ENCODE results near the gene MICU2. TPM values are rescaled to one million over a fixed set of nuclear protein-coding genes. Genes with fewer than 3 reads are reported as not detected.

Gene MICU2
- total and polyA plus RNA-seq, 10 of the 15 experiments (the other 5 are each of a cell fraction or from before 2014, with no cell fraction given), result 17.7 to 56.6 (median 43.8) TPM

DNA sequence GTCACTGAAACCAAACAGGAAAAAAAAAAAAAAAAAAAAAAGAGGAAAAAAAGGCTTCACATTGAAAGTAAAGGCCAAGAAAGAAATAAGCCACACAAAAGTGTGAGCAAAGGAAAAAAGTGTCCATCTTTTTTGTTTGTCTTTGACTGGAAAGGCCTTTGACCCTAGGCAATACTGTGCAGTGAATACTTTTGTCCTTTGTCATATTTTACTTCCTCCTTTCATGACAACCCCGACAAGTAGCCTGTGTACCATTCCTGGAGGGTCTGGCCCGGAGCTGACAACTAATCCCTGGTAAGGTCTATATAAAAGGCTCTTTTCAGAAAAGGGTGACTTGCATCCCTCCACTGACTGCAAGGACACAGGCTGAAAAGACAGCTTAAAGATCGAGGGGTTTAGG is 12.9 kb upstream of the MICU2 start:
- no TSS peak for BruUV-seq (replicated peaks)
- in situ Hi-C loops (cut with MboI) (no loop called here), intact Hi-C loops (cut with micrococcal nuclease; ENCODE audit: unreplicated experiment) (no loop called here)
- WGBS (ENCODE audit: insufficient coverage, insufficient replicate concordance, low lambda C conversion rate, missing lambda C conversion rate), result 27% methylated on average over 3 of the region's 3 CpGs
- no peaks in the 10 kb centered on the region for H3K36me3 ChIP-seq (ENCODE audit: control insufficient read depth in 2 of 2, insufficient read depth in 2 of 2, low read length in 1 of 2)
- RAD21 ChIA-PET (ENCODE audit: unreplicated experiment), result interaction anchor here (2.0 kb wide), 1 partner anchor 21 kb away, joined by 8 read pairs; no protein-coding TSS in a partner anchor
- SMC1A ChIA-PET (ENCODE audit: uncharacterized antibody, unreplicated experiment), result interaction anchor here (0.6 to 2.9 kb wide), 7 partner anchors 11 to 933 kb away, joined by 3 to 18 read pairs (median 3); partner anchors contain the start of gene MICU2
- no peak overlapping the region for H3K4me3 ChIP-seq
- H3K9me3 ChIP-seq (replicated peaks; ENCODE audit: control insufficient read depth, insufficient read depth, low read length), result no peaks in the 10 kb centered on the region
- no peak overlapping the region for H3K9ac ChIP-seq (ENCODE audit: control insufficient read depth, insufficient read depth, low read length)
- ATAC-seq, result no peak
- H3K27ac ChIP-seq (ENCODE audit: control insufficient read depth, insufficient read depth), result no peak overlapping the region
- no peak overlapping the region for H3K4me2 ChIP-seq (ENCODE audit: control insufficient read depth, insufficient read depth)
- 0 out of 2 replicates have a peak, but pooled peaks cover 4% of the 10 kb centered on the region for H3K4me1 ChIP-seq (ENCODE audit: control insufficient read depth, insufficient read depth, low read length)
- peaks cover 0 to 2% of the 10 kb centered on the region in 2 experiments; a peak in 1 of 4 replicates for H3K27me3 ChIP-seq (replicated peaks in 1 of 2; ENCODE audit: control insufficient read depth in 2 of 2, insufficient read depth in 2 of 2, low read length in 1 of 2)
- CTCF ChIA-PET, result interaction anchor here (0.6 to 4.7 kb wide), 5 partner anchors 8 to 25 kb away, joined by 3 to 23 read pairs (median 4); partner anchors contain the start of gene MICU2
- no peak for FAIRE-seq
- no peak for DNase-seq (ENCODE audit: low read depth, low spot score)
- H3K79me2 ChIP-seq (ENCODE audit: control insufficient read depth, insufficient read depth, low read length), result no peaks in the 10 kb centered on the region
- TF ChIP-seq, protein P1, sequence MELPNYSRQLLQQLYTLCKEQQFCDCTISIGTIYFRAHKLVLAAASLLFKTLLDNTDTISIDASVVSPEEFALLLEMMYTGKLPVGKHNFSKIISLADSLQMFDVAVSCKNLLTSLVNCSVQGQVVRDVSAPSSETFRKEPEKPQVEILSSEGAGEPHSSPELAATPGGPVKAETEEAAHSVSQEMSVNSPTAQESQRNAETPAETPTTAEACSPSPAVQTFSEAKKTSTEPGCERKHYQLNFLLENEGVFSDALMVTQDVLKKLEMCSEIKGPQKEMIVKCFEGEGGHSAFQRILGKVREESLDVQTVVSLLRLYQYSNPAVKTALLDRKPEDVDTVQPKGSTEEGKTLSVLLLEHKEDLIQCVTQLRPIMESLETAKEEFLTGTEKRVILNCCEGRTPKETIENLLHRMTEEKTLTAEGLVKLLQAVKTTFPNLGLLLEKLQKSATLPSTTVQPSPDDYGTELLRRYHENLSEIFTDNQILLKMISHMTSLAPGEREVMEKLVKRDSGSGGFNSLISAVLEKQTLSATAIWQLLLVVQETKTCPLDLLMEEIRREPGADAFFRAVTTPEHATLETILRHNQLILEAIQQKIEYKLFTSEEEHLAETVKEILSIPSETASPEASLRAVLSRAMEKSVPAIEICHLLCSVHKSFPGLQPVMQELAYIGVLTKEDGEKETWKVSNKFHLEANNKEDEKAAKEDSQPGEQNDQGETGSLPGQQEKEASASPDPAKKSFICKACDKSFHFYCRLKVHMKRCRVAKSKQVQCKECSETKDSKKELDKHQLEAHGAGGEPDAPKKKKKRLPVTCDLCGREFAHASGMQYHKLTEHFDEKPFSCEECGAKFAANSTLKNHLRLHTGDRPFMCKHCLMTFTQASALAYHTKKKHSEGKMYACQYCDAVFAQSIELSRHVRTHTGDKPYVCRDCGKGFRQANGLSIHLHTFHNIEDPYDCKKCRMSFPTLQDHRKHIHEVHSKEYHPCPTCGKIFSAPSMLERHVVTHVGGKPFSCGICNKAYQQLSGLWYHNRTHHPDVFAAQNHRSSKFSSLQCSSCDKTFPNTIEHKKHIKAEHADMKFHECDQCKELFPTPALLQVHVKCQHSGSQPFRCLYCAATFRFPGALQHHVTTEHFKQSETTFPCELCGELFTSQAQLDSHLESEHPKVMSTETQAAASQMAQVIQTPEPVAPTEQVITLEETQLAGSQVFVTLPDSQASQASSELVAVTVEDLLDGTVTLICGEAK (IDR thresholded peaks at IDR 0.05; ENCODE audit: borderline replicate concordance), result no peak
- no peak for TF ChIP-seq BACH1 (IDR thresholded peaks at IDR 0.05; ENCODE audit: borderline replicate concordance)
- TF ChIP-seq LARP7 (IDR thresholded peaks at IDR 0.05), result no peak
- TF ChIP-seq HSF1 (IDR thresholded peaks at IDR 0.05; ENCODE audit: low read depth, low read length), result no peak
- TF ChIP-seq POLR2AphosphoS5 (IDR thresholded peaks at IDR 0.05; ENCODE audit: low read length), result no peak
- TF ChIP-seq EP300 (IDR thresholded peaks at IDR 0.05; ENCODE audit: borderline replicate concordance in 1 of 2, control insufficient read depth in 1 of 2, low read depth in 2 of 2, low read length in 2 of 2), result no peak
- TF ChIP-seq ZNF592 (IDR thresholded peaks at IDR 0.05), result no peak
- no peak for TF ChIP-seq SPI1 (IDR thresholded peaks at IDR 0.05; ENCODE audit: borderline replicate concordance, insufficient read depth, low read depth, low read length)
- no peak for TF ChIP-seq CEBPB (IDR thresholded peaks at IDR 0.05; ENCODE audit: borderline replicate concordance in 1 of 2, low read depth in 2 of 2, low read length in 2 of 2)
- no peak for TF ChIP-seq NR2C2 (IDR thresholded peaks at IDR 0.05; ENCODE audit: borderline replicate concordance, control insufficient read depth, insufficient read length, low read depth)
- no peak for TF ChIP-seq TCF3 (IDR thresholded peaks at IDR 0.05; ENCODE audit: borderline replicate concordance, insufficient read depth, low read depth, low read length)
- TF ChIP-seq BMI1 (IDR thresholded peaks at IDR 0.05; ENCODE audit: borderline replicate concordance), result no peak
- POLR2A ChIA-PET, result interaction anchor here (0.7 to 1.9 kb wide), 3 partner anchors 12 to 160 kb away, joined by 3 to 10 read pairs (median 6); partner anchors contain the start of gene MICU2
- no peaks in the 10 kb centered on the region for H4K20me1 ChIP-seq (ENCODE audit: control insufficient read depth, insufficient read depth)
- no peak overlapping the region for H2AFZ ChIP-seq (ENCODE audit: control insufficient read depth, low read depth, low read length)

Data from GM12878 (cell line).